Panc1 (cell line): ENCODE measurements around the gene DGCR6L. TPM values are rescaled to one million over a fixed set of nuclear protein-coding genes. Genes with fewer than 3 reads are reported as not detected.
"Not testable (repeated sequence)": the region's sequence is repeated elsewhere in the genome, so short reads cannot be mapped to it uniquely, and the experiment has no call there.

Experiments used
- ATAC-seq: fragments of 200-7000 bp; cut with Tn5 transposase; 2 replicates; pipeline ENCODE4 v1.9.1; 2020; ENCODE audit warnings: mild to moderate bottlenecking, moderate library complexity
- BruUV-seq: library from RNA; stranded (reverse); fragments of 400-500 nt; replicated peaks from 2 replicates; lab custom pipeline; 2021; lab: Mats Ljungman, UMichigan
- CTCF ChIA-PET: fragments of 300-600 bp; sonication (Branson Sonifier 250); formaldehyde crosslinking; loops from one replicate; lab custom pipeline; 2022; ENCODE audit warnings: antibody characterized with exemption; lab: Charles Lee
- POLR2A ChIA-PET: fragments of 300-600 bp; sonication (Branson Sonifier 250); formaldehyde crosslinking; loops from one replicate; lab custom pipeline; 2022; ENCODE audit warnings: antibody characterized with exemption; lab: Charles Lee
- DNase-seq: peaks from one replicate; pipeline ENCODE4 v3.0.0-alpha.2; 2010; ENCODE audit warnings: low read depth, low spot score
- H3K27ac ChIP-seq: 2 replicates; pipeline ENCODE4 v1.5.1; 2011; ENCODE audit warnings: mild to moderate bottlenecking, low read length, inconsistent platforms
- H3K27me3 ChIP-seq: fragments of 200-500 bp; sonication (Bioruptor generic); 2 replicates; pipeline ENCODE4 v1.6.0; 2014; ENCODE audit warnings: low read length, inconsistent platforms; ENCODE audit not compliant: control insufficient read depth, insufficient read depth
- H3K36me3 ChIP-seq: fragments of 200-500 bp; sonication (Bioruptor generic); 2 replicates; pipeline ENCODE4 v1.5.1; 2014; ENCODE audit warnings: inconsistent platforms, mild to moderate bottlenecking, low read length, moderate library complexity; ENCODE audit not compliant: control insufficient read depth, insufficient read depth
- H3K4me1 ChIP-seq: 2 replicates; pipeline ENCODE4 v1.5.1; 2011; ENCODE audit warnings: inconsistent platforms, mild to moderate bottlenecking, low read length, moderate library complexity; ENCODE audit not compliant: control insufficient read depth, insufficient read depth
- H3K4me3 ChIP-seq, 2 experiments: 2 replicates each; pipeline ENCODE4 v1.5.1; 2011 to 2012; ENCODE audit warnings: low read depth in 2 of 2, low read length in 2 of 2, mild to moderate bottlenecking in 2 of 2, inconsistent platforms in 1 of 2, moderate library complexity in 1 of 2
- H3K9me3 ChIP-seq: fragments of 200-500 bp; sonication (Bioruptor generic); 2 replicates; pipeline ENCODE4 v1.5.1; 2014; ENCODE audit warnings: low read depth, mild to moderate bottlenecking, inconsistent platforms, low read length, moderate library complexity; ENCODE audit not compliant: control insufficient read depth, insufficient read depth
- POLR2AphosphoS5 ChIP-seq: IDR thresholded peaks from 2 replicates; pipeline ENCODE4 v1.6.1; 2012; ENCODE audit warnings: mild to moderate bottlenecking, low read depth, low read length, moderate library complexity
- SIN3A ChIP-seq: IDR thresholded peaks from 2 replicates; pipeline ENCODE4 v1.6.1; 2012; ENCODE audit warnings: low read depth, mild to moderate bottlenecking, low read length, moderate library complexity, borderline replicate concordance; ENCODE audit not compliant: insufficient read depth
- TCF7L2 ChIP-seq: IDR thresholded peaks from 2 replicates; pipeline ENCODE4 v1.6.1; 2011; ENCODE audit warnings: mild to moderate bottlenecking, low read depth, low read length, inconsistent platforms
- in situ Hi-C: cut with HindIII; loops from 2 replicates; pipeline ENCODE4 v1.10.0; 2016; ENCODE audit warnings: low sequenced_read_pairs, low pct_unique_long_range_greater_than_20kb
- intact Hi-C: fragments of 100-400 bp; cut with micrococcal nuclease; formaldehyde crosslinking; loops from one replicate; pipeline ENCODE4 v1.10.0; 2022; ENCODE audit not compliant: unreplicated experiment
- total RNA-seq: library from RNA; stranded (reverse); gene quantifications from one replicate; pipeline ENCODE4 v1.2.1, GENCODE V29; 2021; ENCODE audit not compliant: unreplicated experiment
- TF ChIP-seq, protein P1 (sequence below), 2 experiments: IDR thresholded peaks; 2 replicates each; pipeline ENCODE4 v1.6.1; 2011 to 2012; ENCODE audit warnings: low read depth in 2 of 2, control low read depth in 1 of 2, low read length in 1 of 2, mild to moderate bottlenecking in 1 of 2, moderate library complexity in 1 of 2; ENCODE audit not compliant: insufficient read depth in 1 of 2
- TF ChIP-seq, protein P2 (sequence below): fragments of 450-650 bp; IDR thresholded peaks from 2 replicates; pipeline ENCODE4 v1.5.1; 2017; ENCODE audit warnings: mild to moderate bottlenecking

DGCR6L gene
- total RNA-seq, 1 experiment from 2014 or later = 43.5 TPM

DNA sequence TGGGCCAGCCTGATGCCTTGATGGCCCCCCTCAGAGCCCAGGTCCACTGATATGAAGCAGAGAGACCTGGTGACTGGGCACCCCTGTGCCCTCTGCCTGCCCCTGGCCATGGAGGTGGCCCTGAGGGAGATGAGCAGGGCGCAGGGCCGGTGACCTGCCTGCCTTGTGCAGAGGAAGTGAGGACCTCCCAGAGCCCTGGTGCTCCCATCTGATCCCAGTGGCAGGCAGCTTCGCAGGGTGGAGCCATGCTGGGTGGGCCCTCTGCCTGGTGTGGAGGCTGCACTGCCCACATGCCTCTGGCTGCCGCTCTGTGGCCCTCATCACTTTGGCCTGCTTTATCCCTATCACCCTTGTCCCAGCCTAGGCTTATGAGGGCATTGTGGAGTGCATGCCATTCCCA lies 50.7 kb downstream of the DGCR6L start:
- H3K4me3 ChIP-seq, CTCF ChIA-PET, ATAC-seq, H3K9me3 ChIP-seq, DNase-seq, H3K27me3 ChIP-seq, intact Hi-C loops, POLR2A ChIA-PET, BruUV-seq, in situ Hi-C loops, H3K4me1 ChIP-seq, H3K27ac ChIP-seq, H3K36me3 ChIP-seq: not testable (repeated sequence)

DNA sequence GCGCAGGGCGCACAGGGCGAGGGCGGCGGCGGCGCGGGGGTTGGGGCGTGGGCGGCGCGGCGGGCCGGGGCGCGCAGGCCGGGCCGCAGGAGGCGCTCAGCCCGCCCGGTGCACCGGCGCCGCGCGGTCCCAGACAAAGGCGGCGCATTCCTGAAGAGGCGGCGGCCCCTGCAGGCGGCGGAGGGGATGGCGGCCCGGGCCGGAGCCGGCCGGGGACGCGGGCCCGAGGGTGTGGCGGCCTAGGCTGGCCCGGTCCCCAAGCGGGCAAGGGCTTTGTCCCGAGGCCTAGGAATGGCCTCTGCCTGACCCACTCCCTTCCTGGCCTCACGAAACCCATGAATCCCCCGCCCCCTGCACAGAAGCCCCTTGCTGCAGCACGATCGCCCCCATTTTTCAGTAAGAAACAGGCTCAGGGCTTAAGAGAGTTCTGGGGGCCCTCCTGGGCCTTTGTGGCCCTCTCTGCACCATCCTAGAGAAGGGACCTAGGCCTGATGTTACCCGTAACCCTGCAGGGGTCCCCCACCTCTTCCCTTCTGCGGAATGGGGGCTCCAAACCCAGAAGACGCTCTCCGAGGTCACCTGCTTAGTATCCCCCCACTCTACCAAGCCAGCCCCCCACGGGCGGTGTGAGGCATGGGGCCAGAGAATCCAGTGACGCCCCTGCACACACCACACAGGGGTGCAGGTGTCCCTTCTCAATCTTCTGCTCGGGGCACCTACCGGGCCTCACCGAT lies 51.4 kb downstream of the DGCR6L start, which contains the start of gene RTN4R:
RTN4R (minus strand) TSS at position 40 of the 734 bp plus-strand sequence. CDS start 226 bp downstream, outside the sequence.
- Histone ChIP-seq H3K9me3 (no peaks in the 10 kb centered on the region), H3K27me3 (no peaks in the 10 kb centered on the region), H3K36me3 (no peaks in the 10 kb centered on the region), H3K4me1 (no peaks in the 10 kb centered on the region; the same call in 1 of the 2 replicates), H3K27ac (peak within 1 kb of the TSS; percentile 23; the same call in 1 of the 2 replicates), H3K4me3 (peak within 1 kb of the TSS; percentile 40 to 42)
- CTCF ChIA-PET = no interaction called here
- BruUV-seq = no TSS peak
- DNase-seq = no peak
- ATAC-seq = peak; percentile 78
- in situ Hi-C loops = no loop called here
- no peak for TF ChIP-seq SIN3A
- TF ChIP-seq, protein P1, sequence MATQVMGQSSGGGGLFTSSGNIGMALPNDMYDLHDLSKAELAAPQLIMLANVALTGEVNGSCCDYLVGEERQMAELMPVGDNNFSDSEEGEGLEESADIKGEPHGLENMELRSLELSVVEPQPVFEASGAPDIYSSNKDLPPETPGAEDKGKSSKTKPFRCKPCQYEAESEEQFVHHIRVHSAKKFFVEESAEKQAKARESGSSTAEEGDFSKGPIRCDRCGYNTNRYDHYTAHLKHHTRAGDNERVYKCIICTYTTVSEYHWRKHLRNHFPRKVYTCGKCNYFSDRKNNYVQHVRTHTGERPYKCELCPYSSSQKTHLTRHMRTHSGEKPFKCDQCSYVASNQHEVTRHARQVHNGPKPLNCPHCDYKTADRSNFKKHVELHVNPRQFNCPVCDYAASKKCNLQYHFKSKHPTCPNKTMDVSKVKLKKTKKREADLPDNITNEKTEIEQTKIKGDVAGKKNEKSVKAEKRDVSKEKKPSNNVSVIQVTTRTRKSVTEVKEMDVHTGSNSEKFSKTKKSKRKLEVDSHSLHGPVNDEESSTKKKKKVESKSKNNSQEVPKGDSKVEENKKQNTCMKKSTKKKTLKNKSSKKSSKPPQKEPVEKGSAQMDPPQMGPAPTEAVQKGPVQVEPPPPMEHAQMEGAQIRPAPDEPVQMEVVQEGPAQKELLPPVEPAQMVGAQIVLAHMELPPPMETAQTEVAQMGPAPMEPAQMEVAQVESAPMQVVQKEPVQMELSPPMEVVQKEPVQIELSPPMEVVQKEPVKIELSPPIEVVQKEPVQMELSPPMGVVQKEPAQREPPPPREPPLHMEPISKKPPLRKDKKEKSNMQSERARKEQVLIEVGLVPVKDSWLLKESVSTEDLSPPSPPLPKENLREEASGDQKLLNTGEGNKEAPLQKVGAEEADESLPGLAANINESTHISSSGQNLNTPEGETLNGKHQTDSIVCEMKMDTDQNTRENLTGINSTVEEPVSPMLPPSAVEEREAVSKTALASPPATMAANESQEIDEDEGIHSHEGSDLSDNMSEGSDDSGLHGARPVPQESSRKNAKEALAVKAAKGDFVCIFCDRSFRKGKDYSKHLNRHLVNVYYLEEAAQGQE (IDR thresholded peaks at IDR 0.05; ENCODE audit: insufficient read depth in 1 of 2, low read depth in 2 of 2, low read length in 1 of 2) = no peak
- TF ChIP-seq, protein P2, sequence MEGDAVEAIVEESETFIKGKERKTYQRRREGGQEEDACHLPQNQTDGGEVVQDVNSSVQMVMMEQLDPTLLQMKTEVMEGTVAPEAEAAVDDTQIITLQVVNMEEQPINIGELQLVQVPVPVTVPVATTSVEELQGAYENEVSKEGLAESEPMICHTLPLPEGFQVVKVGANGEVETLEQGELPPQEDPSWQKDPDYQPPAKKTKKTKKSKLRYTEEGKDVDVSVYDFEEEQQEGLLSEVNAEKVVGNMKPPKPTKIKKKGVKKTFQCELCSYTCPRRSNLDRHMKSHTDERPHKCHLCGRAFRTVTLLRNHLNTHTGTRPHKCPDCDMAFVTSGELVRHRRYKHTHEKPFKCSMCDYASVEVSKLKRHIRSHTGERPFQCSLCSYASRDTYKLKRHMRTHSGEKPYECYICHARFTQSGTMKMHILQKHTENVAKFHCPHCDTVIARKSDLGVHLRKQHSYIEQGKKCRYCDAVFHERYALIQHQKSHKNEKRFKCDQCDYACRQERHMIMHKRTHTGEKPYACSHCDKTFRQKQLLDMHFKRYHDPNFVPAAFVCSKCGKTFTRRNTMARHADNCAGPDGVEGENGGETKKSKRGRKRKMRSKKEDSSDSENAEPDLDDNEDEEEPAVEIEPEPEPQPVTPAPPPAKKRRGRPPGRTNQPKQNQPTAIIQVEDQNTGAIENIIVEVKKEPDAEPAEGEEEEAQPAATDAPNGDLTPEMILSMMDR = peak; percentile 73
- POLR2A ChIA-PET = no interaction called here
- intact Hi-C loops = no loop called here

DNA sequence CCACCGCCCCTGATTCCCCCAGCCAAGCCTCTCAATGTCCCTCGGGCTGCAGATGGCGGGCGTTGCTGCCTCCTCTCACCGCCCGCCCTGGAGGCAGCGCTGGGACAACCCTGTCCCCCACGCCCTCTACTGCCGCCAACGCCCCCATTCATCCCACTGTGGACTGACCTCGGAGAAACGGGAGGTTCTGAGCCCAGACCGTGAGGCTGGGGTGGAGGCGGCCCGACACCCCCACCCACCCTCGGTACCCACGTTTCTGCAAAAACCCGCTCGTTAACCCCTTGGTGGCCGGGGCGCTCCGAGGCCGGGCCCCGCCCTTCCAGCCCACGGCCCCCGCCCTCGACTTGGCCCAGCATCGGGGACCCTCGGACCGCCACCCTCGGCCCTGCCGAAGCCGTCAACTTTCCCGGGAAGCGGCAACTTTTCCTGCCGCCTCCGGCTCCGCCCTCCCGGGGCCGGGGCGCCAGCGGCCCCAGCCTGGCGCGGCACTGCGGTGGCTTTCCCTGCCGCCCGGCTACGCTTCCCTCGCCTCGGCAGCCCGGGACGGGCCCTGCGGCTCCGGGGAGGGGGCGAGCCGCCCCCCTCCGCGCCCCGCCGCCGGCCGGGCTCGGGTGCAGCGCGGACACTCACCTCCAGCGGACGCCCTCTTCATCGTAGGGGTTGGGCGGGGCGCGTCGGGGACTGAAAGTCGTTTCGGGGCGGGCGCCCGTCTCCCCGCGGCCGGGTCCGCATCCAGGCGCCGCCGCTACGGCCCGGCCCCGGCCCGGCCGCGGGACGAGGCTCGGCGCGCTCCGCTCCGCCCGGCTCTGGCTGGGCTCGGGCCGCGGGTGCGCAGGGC lies 52.2 kb downstream of the DGCR6L start:
- BruUV-seq = no TSS peak
- Histone ChIP-seq H3K9me3 (no peaks in the 10 kb centered on the region), H3K36me3 (no peaks in the 10 kb centered on the region), H3K27me3 (no peaks in the 10 kb centered on the region), H3K4me3 (peak overlapping the region; percentile 40 to 42), H3K4me1 (no peaks in the 10 kb centered on the region; the same call in 1 of the 2 replicates), H3K27ac (no peak overlapping the region)
- DNase-seq (no peak), ATAC-seq (peak; percentile 48)
- TF ChIP-seq, protein P1 (IDR thresholded peaks at IDR 0.05; ENCODE audit: insufficient read depth in 1 of 2, low read depth in 2 of 2, low read length in 1 of 2) = no peak
- no peak for TF ChIP-seq SIN3A
- TF ChIP-seq, protein P2 = no peak
- no peak for TF ChIP-seq POLR2AphosphoS5
- no peak for TF ChIP-seq TCF7L2
- in situ Hi-C loops (no loop called here), intact Hi-C loops (no loop called here)
- POLR2A ChIA-PET = no interaction called here
- CTCF ChIA-PET = no interaction called here
